Adrenal gland (tissue), 12 donors: Measurements from ENCODE around the gene SDK1. TPM values are rescaled to one million over a fixed set of nuclear protein-coding genes. Genes with fewer than 3 reads are reported as not detected.

Source experiments
- DNase-seq, 7 donors: peaks; one replicate each; pipeline ENCODE4 v3.0.0-alpha.2; 2019 to 2020
- H3K27ac ChIP-seq, 5 donors: fragments of 200-600 bp; sonication (generic) in 4 of 5; 1 replicate in 3 of 5; 2 replicates in 2 of 5; pipeline versions ENCODE4 v1.5.1 to v1.8.0; 2016 to 2020; ENCODE audit warnings: mild to moderate bottlenecking in 1 of 5
- H3K27me3 ChIP-seq: fragments of 200-600 bp; 2 replicates; pipeline ENCODE4 v1.8.0; 2021
- H3K36me3 ChIP-seq, 2 donors: fragments of 200-600 bp; replicated peaks in 1 of 2; 1 replicate in 1 of 2; 2 replicates in 1 of 2; pipeline versions ENCODE4 v1.5.1 to v1.8.0; 2018 to 2022
- H3K4me1 ChIP-seq, 2 donors: fragments of 200-600 bp; replicated peaks in 1 of 2; 1 replicate in 1 of 2; 2 replicates in 1 of 2; pipeline versions ENCODE4 v1.5.1 to v1.8.0; 2018 to 2021
- H3K4me3 ChIP-seq, 4 donors: fragments of 200-600 bp; sonication (generic) in 3 of 4; one replicate each; pipeline ENCODE4 v1.5.1; 2016 to 2018
- H3K9me3 ChIP-seq, 3 donors: fragments of 200-600 bp; sonication (generic) in 1 of 3; replicated peaks in 1 of 3; 1 replicate in 2 of 3; 2 replicates in 1 of 3; pipeline versions ENCODE4 v1.5.1 to v1.8.0; 2016 to 2021
- CTCF ChIP-seq, 6 experiments: fragments of 450-650 bp in 4 of 6; fragments of 200-600 bp in 2 of 6; sonication (generic) in 1 of 6; IDR thresholded peaks; 1 replicate in 5 of 6; 2 replicates in 1 of 6; pipeline versions ENCODE4 v1.5.1 to v1.8.0; 2016 to 2021; ENCODE audit warnings: antibody characterized with exemption in 6 of 6, mild to moderate bottlenecking in 2 of 6, moderate library complexity in 1 of 6
- POLR2A ChIP-seq, 2 donors: fragments of 450-650 bp; IDR thresholded peaks; one replicate each; pipeline ENCODE4 v1.6.1; 2017; ENCODE audit warnings: antibody characterized with exemption in 2 of 2, mild to moderate bottlenecking in 2 of 2, moderate library complexity in 1 of 2
- WGBS, 4 donors: extraction: QIAGEN DNeasy Blood & Tissue Kit in 2 of 4; methylation state at CpG; one replicate each; pipeline versions ENCODE4 v1.1.5 to v1.1.7; 2013 to 2017; 5-methylcytosine and 5-hydroxymethylcytosine counted together
- intact Hi-C, 2 donors: fragments of 100-400 bp; cut with DNase I; formaldehyde crosslinking; loops; one replicate each; pipeline versions ENCODE4 v1.14.1 to v1.15.0; 2022 to 2023
- polyA plus RNA-seq, 3 donors: library from polyadenylated mRNA; stranded (reverse); fragments of 200-250 nt in 2 of 3; fragments of 350-450 nt in 1 of 3; fragmentation: Illumina TruSeq in 1 of 3; extraction: RNeasy Lipid Tissue Mini Kit (QIAGEN cat#74804) in 1 of 3; gene quantifications; one replicate each; pipeline ENCODE4 v1.2.3, GENCODE V29; 2013 to 2014
- total RNA-seq, 9 donors: library from RNA; depleted of rRNA in 4 of 9; stranded (reverse); fragments of >200 nt in 4 of 9; fragments of 120-200 nt in 1 of 9; fragmentation: NEBNext Ultra II Directional in 1 of 9; extraction: Animal tissue kit (Norgen Biotek cat#: 25700) in 1 of 9; gene quantifications; one replicate each; pipeline versions ENCODE4 v1.1.0 to v1.2.4, GENCODE V29; 2013 to 2023
- donor health status: healthy with polysubstance abuse.
- donor health status: Bipolar disorder and iron deficiency.
- donor health status: DM: yes; HTN: yes; CAD: no.
- donor health status: DM: no; HTN: no; CAD: no.
- donor health status: DM: no; HTN: no; CAD: no.
- donor health status: DM: yes; HTN: yes; CAD: no.

The SDK1 gene
- total and polyA plus RNA-seq, 12 donors, result 0.50 to 3.6 (median 1.5) TPM

GRCh38 chr7:4109481-4110110, 808.5 kb downstream of the SDK1 start:
- Histone ChIP-seq H3K36me3 (no peaks in the 10 kb centered on the region), H3K9me3 (no peaks in the 10 kb centered on the region), H3K4me3 (no peak overlapping the region), H3K27ac (no peak overlapping the region), H3K27me3 (no peaks in the 10 kb centered on the region), H3K4me1 (no peaks in the 10 kb centered on the region)
- intact Hi-C loops, result no loop called here
- TF ChIP-seq CTCF (IDR thresholded peaks at IDR 0.05), result no peak
- no peak for TF ChIP-seq POLR2A (IDR thresholded peaks at IDR 0.05)
- WGBS, 4 donors, result 68 to 83% (median 73%) methylated on average over 16 of the region's 16 CpGs
- peak in 1 of 7 donors; percentile 23 for DNase-seq

- Histone ChIP-seq H3K36me3 (no peaks in the 10 kb centered on the region), H3K9me3 (no peaks in the 10 kb centered on the region), H3K27ac (no peak overlapping the region), H3K27me3 (no peaks in the 10 kb centered on the region), H3K4me3 (no peak overlapping the region), H3K4me1 (no peaks in the 10 kb centered on the region)
- no peak for DNase-seq
- no peak for TF ChIP-seq POLR2A (IDR thresholded peaks at IDR 0.05)
- TF ChIP-seq CTCF (IDR thresholded peaks at IDR 0.05), result no peak
- WGBS, 4 donors, result 91 to 100% (median 92%) methylated on average over 3 to 4 of the region's 4 CpGs
- intact Hi-C loops, result no loop called here
Observed at GRCh38 chr7:4110438-4110837, 809.4 kb downstream of the SDK1 start.

GRCh38 chr7:4111166-4111565, 810.1 kb downstream of the SDK1 start:
- no peak for TF ChIP-seq POLR2A (IDR thresholded peaks at IDR 0.05)
- TF ChIP-seq CTCF (IDR thresholded peaks at IDR 0.05), result no peak
- no peaks in the 10 kb centered on the region for H3K27me3 ChIP-seq
- intact Hi-C loops, result no loop called here
- H3K9me3 ChIP-seq, result no peaks in the 10 kb centered on the region
- no peaks in the 10 kb centered on the region for H3K36me3 ChIP-seq
- H3K4me1 ChIP-seq, result no peaks in the 10 kb centered on the region
- no peak overlapping the region for H3K27ac ChIP-seq
- 61 to 67% (median 64%) methylated on average over 5 of the region's 5 CpGs for WGBS, 4 donors
- H3K4me3 ChIP-seq, result no peak overlapping the region
- no peak for DNase-seq

GRCh38 chr7:4113271-4113670, 812.2 kb downstream of the SDK1 start:
- 89 to 92% (median 91%) methylated on average over 14 of the region's 14 CpGs for WGBS, 4 donors
- Histone ChIP-seq H3K36me3 (no peaks in the 10 kb centered on the region), H3K9me3 (no peaks in the 10 kb centered on the region), H3K27ac (no peak overlapping the region), H3K27me3 (no peaks in the 10 kb centered on the region), H3K4me1 (no peaks in the 10 kb centered on the region), H3K4me3 (no peak overlapping the region)
- no peak for DNase-seq
- intact Hi-C loops, result no loop called here
- TF ChIP-seq CTCF (IDR thresholded peaks at IDR 0.05), result no peak
- TF ChIP-seq POLR2A (IDR thresholded peaks at IDR 0.05), result no peak
